Natural killer cell treated with Interleukin-12 subunit alpha and Interleukin-12 subunit beta and Interleukin-15 and Interleukin-18, amount 100 ng/mL, for 72 hours (primary cell): ENCODE data around the gene CHAT. TPM values are rescaled to one million over a fixed set of nuclear protein-coding genes. Genes with fewer than 3 reads are reported as not detected.

Experiments used
- ATAC-seq, 2 donors: fragments of 150-1000 bp; cut with Tn5 transposase in 1 of 2; sonication (Bioruptor Pico), chemical (Tn5 transposase) in 1 of 2; 2 replicates each; pipeline ENCODE4 v1.10.0; 2021
- DNase-seq: peaks from one replicate; pipeline ENCODE4 v3.0.0; 2022; ENCODE audit warnings: low spot score
- H3K27ac Mint-ChIP-seq, 2 donors: 1 replicate in 1 of 2; 2 replicates in 1 of 2; pipeline ENCODE4 v1.8.0; 2022; ENCODE audit warnings: mixed read lengths in 2 of 2, mild to moderate bottlenecking in 1 of 2, moderate library complexity in 1 of 2
- H3K27me3 Mint-ChIP-seq, 2 donors: 1 replicate in 1 of 2; 2 replicates in 1 of 2; pipeline ENCODE4 v1.8.0; 2022; ENCODE audit warnings: mixed read lengths in 2 of 2
- H3K36me3 Mint-ChIP-seq: one replicate; pipeline ENCODE4 v1.8.0; 2022; ENCODE audit warnings: mixed read lengths
- H3K4me1 Mint-ChIP-seq, 2 donors: 1 replicate in 1 of 2; 2 replicates in 1 of 2; pipeline ENCODE4 v1.8.0; 2022; ENCODE audit warnings: low read depth in 2 of 2, mixed read lengths in 2 of 2, mild to moderate bottlenecking in 1 of 2
- H3K4me3 Mint-ChIP-seq: one replicate; pipeline ENCODE4 v1.8.0; 2022; ENCODE audit warnings: mixed read lengths
- H3K9me3 Mint-ChIP-seq: 2 replicates; pipeline ENCODE4 v1.8.0; 2022; ENCODE audit warnings: mixed read lengths
- total RNA-seq, 2 donors: library from RNA; stranded (reverse); gene quantifications; one replicate each; pipeline ENCODE4 v1.2.3, GENCODE V29; 2022

Gene CHAT
- total RNA-seq, 2 donors from 2014 or later: not detected

- peaks cover 0 to 4% of the 10 kb centered on the region in 2 donors for H3K4me1 Mint-ChIP-seq
- no peak overlapping the region for H3K4me3 Mint-ChIP-seq
- no peaks in the 10 kb centered on the region for H3K36me3 Mint-ChIP-seq
- H3K9me3 Mint-ChIP-seq: no peaks in the 10 kb centered on the region
- ATAC-seq (peak; percentile 63 to 68), DNase-seq (peak; percentile 70)
- H3K27me3 Mint-ChIP-seq: peaks cover 25 to 33% of the 10 kb centered on the region in 2 donors
- no peak overlapping the region for H3K27ac Mint-ChIP-seq
Measured at GRCh38 chr10:49592726-49593563, 20.9 kb upstream of the CHAT start.

GRCh38 chr10:49593564-49593875, 20.3 kb upstream of the CHAT start:
- Mint-ChIP-seq H3K27ac (no peak overlapping the region), H3K4me3 (no peak overlapping the region), H3K27me3 (peaks cover 25 to 31% of the 10 kb centered on the region in 2 donors), H3K4me1 (peaks cover 0 to 4% of the 10 kb centered on the region in 2 donors), H3K36me3 (no peaks in the 10 kb centered on the region), H3K9me3 (no peaks in the 10 kb centered on the region)
- DNase-seq (no peak), ATAC-seq (no peak)

DNA sequence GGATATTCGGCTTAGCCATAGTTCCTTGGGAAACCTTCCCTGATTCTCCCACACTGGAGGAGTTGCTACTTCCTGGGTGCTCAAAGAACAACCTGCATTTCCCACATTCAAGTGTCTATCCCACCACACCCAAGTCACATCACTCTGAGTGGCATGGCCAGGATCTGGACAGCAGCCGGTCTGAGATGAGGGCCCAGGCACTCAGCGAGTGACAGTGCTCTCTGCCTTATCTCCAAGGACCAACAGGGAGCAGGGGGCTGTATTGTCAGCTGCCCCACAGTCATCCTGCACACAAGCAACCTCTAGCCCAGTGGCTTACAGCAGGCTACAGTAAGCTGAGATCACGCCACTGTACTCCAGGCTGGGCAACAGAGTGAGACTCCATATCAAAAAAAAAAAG, 19.8 kb upstream of the CHAT start:
- Mint-ChIP-seq H3K27me3 (peaks cover 25 to 31% of the 10 kb centered on the region in 2 donors), H3K36me3 (no peaks in the 10 kb centered on the region), H3K27ac (no peak overlapping the region), H3K9me3 (no peaks in the 10 kb centered on the region), H3K4me1 (peaks cover 0 to 4% of the 10 kb centered on the region in 2 donors), H3K4me3 (no peak overlapping the region)
- no peak for DNase-seq
- ATAC-seq: no peak

DNA sequence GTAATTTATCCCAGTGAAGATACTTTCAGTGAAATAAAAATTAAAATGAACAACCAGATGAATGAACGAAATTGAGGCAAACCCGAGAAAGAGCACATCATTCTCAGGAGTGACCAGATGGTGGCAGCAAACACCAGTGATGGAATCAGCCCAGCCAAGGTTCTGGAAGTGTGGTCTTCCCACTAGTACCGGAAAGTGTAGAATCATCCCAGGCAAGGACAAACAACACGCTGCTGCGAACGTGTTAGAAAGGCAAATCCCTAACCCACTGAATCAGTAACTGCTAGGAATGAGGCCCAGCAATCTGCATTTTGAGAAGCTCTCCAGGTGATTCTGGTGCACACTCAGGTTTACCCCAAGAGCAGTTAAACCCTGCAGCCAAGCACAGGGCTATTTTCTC, 19.2 kb upstream of the CHAT start:
- Mint-ChIP-seq H3K27ac (no peak overlapping the region), H3K36me3 (no peaks in the 10 kb centered on the region)

DNA sequence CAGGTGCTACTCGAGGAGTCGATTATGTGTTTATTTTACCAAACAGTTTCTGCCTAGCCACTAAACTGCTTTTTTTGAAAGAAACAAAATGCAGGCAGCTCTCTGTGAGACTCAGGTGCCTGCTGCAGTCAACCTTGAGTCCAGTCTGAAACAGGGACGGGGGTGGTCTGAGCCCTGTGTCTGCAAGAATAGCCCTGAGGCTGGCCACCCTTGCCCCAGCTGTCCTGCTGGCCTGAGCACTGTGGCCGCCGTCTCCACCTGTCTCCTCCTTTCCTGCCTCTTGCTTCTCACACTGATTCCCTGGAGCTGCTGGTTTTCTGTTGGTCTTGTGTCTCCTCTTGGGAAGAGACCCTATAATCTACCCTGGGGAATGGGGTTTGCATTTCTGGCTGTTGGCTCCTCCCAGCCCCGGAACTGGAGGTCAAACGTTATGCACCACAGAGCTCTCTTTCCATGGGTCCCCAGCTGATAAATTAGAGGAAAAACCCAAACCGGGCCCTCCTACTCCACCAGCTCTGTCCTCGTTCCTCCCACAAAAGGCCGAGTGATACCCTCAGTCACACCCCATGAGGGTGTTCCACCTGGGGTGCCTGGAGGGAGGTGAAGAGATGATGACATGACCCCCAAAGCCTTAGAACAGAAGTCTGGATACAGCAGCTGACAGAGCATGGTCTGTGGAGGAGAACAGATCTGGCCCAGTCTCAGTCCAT, 18.7 kb upstream of the CHAT start:
- Mint-ChIP-seq H3K27ac (no peak overlapping the region), H3K27me3 (peaks cover 19 to 24% of the 10 kb centered on the region in 2 donors), H3K4me1 (peaks cover 0 to 4% of the 10 kb centered on the region in 2 donors), H3K4me3 (no peak overlapping the region), H3K9me3 (no peaks in the 10 kb centered on the region), H3K36me3 (no peaks in the 10 kb centered on the region)
- DNase-seq: peak; percentile 44
- no peak for ATAC-seq

More for the DNA sequence above, 19.2 kb upstream of the CHAT start:
- Mint-ChIP-seq H3K27me3 (peaks cover 25 to 27% of the 10 kb centered on the region in 2 donors), H3K4me3 (no peak overlapping the region), H3K9me3 (no peaks in the 10 kb centered on the region), H3K4me1 (peaks cover 0 to 4% of the 10 kb centered on the region in 2 donors)
- no peak for DNase-seq
- ATAC-seq: no peak

GRCh38 chr10:49595713-49596492, 17.9 kb upstream of the CHAT start:
- Mint-ChIP-seq H3K27me3 (peaks cover 12 to 26% of the 10 kb centered on the region in 2 donors), H3K9me3 (no peaks in the 10 kb centered on the region)
- DNase-seq: no peak

GRCh38 chr10:49596493-49596809, 17.4 kb upstream of the CHAT start:
- Mint-ChIP-seq H3K36me3 (no peaks in the 10 kb centered on the region), H3K4me3 (no peak overlapping the region), H3K27ac (no peak overlapping the region), H3K9me3 (no peaks in the 10 kb centered on the region), H3K4me1 (peaks cover 0 to 4% of the 10 kb centered on the region in 2 donors), H3K27me3 (peaks cover 7 to 25% of the 10 kb centered on the region in 2 donors)
- DNase-seq: peak; percentile 31
- ATAC-seq: no peak

More at GRCh38 chr10:49595713-49596492, 17.9 kb upstream of the CHAT start:
- H3K4me3 Mint-ChIP-seq: no peak overlapping the region
- no peaks in the 10 kb centered on the region for H3K36me3 Mint-ChIP-seq
- H3K4me1 Mint-ChIP-seq: peaks cover 0 to 4% of the 10 kb centered on the region in 2 donors
- ATAC-seq: no peak
- no peak overlapping the region for H3K27ac Mint-ChIP-seq

DNA sequence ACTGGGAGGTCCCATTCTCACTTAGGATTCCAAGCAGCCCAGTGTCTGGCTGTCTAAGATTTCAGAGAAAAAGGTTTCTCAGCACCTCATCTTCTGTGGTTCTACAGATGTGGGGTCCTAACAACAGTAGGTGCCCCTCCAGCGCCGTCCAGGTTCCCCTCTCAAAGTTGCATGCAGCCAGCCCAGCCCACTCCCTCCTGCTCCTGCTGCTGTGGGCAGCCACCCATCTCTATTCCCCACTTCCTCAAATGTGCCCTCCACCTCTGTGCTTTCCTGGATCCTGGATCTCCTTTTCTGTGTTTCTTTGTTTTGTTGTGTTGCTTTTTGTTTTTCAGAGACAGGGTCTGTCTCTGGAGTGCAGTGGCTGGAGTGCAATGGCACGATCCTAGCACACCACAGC, 17.0 kb upstream of the CHAT start:
- ATAC-seq: no peak
- H3K9me3 Mint-ChIP-seq: no peaks in the 10 kb centered on the region
- peaks cover 0 to 4% of the 10 kb centered on the region in 2 donors for H3K4me1 Mint-ChIP-seq
- no peaks in the 10 kb centered on the region for H3K36me3 Mint-ChIP-seq
- H3K27ac Mint-ChIP-seq: no peak overlapping the region
- DNase-seq: peak; percentile 34
- H3K27me3 Mint-ChIP-seq: peaks cover 6 to 22% of the 10 kb centered on the region in 2 donors
- H3K4me3 Mint-ChIP-seq: no peak overlapping the region

DNA sequence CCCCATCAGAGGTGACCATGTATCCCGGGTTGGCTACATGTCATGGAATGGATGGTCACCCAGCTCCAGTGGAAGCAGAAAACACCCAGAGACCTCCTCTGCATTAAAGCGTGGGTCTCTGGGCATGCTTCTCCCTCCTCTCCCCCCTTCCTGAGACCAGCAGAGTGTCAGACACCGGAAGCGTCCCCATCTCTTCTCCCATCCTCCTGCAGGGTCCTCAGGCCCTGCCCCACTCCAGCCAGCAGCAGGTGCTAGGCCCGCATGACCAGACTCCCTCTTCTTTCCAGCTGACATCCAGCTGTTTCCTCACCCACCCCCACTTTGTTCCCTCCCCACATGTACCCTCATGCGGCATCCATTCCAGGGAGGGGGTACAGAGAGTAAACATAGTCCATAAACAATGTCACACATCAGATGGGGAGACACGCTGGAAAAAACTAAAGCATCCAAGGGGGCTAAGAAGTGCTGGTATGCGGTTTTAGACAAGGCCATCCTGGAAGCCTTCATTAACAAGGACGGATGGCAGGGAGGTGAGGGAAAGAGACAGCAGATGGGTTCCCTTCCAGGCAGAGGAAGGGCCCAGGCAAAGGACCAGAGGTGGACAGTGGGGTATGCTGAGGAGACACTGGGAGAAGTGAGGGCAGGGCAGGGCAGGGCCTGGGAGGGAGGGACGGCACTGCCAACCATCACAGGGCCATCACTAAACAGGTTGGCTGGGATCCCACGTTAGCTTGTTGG, 16.2 kb upstream of the CHAT start:
- peaks cover 7 to 21% of the 10 kb centered on the region in 2 donors for H3K27me3 Mint-ChIP-seq
- peaks cover 0 to 4% of the 10 kb centered on the region in 2 donors for H3K4me1 Mint-ChIP-seq

GRCh38 chr10:49598164-49598856, 15.5 kb upstream of the CHAT start:
- no peaks in the 10 kb centered on the region for H3K4me1 Mint-ChIP-seq
- no peaks in the 10 kb centered on the region for H3K9me3 Mint-ChIP-seq
- H3K27ac Mint-ChIP-seq: no peak overlapping the region
- no peak overlapping the region for H3K4me3 Mint-ChIP-seq
- DNase-seq: peak; percentile 45
- H3K27me3 Mint-ChIP-seq: peaks cover 15 to 22% of the 10 kb centered on the region in 2 donors
- H3K36me3 Mint-ChIP-seq: no peaks in the 10 kb centered on the region
- peak in 1 of 2 donors; percentile 29 for ATAC-seq

More for the DNA sequence above, 16.2 kb upstream of the CHAT start:
- ATAC-seq (no peak), DNase-seq (peak; percentile 35)
- no peaks in the 10 kb centered on the region for H3K36me3 Mint-ChIP-seq
- no peak overlapping the region for H3K4me3 Mint-ChIP-seq
- H3K9me3 Mint-ChIP-seq: no peaks in the 10 kb centered on the region
- no peak overlapping the region for H3K27ac Mint-ChIP-seq

DNA sequence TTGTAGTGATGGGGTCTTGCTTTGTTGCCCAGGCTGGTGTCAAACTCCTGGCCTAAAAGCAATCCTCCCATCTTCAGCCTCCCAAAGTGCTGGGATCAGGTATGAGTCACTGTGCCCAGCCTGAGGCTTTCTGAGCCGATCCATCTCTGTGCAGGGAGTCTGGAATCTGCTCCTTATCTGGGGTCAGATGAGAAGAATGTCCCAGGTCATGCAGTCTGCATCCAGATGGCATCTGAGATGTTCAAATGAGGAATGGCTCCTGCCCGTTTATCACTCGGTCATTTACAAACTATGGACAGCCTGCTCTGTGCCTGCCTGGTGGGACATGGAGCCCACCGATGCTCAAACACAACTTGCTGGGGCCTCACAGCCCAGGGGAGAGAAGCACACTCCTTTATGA, 14.9 kb upstream of the CHAT start:
- peaks cover 21 to 23% of the 10 kb centered on the region in 2 donors for H3K27me3 Mint-ChIP-seq
- ATAC-seq: no peak
- peak; percentile 35 for DNase-seq

GRCh38 chr10:49599546-49599945, 14.3 kb upstream of the CHAT start:
- Mint-ChIP-seq H3K4me3 (no peak overlapping the region), H3K36me3 (no peaks in the 10 kb centered on the region), H3K27me3 (peaks cover 23 to 25% of the 10 kb centered on the region in 2 donors), H3K27ac (no peak overlapping the region), H3K9me3 (no peaks in the 10 kb centered on the region), H3K4me1 (no peaks in the 10 kb centered on the region)
- no peak for ATAC-seq
- DNase-seq: no peak

More for the DNA sequence above, 14.9 kb upstream of the CHAT start:
- H3K9me3 Mint-ChIP-seq: no peaks in the 10 kb centered on the region
- H3K27ac Mint-ChIP-seq: no peak overlapping the region
- no peak overlapping the region for H3K4me3 Mint-ChIP-seq
- no peaks in the 10 kb centered on the region for H3K36me3 Mint-ChIP-seq
- no peaks in the 10 kb centered on the region for H3K4me1 Mint-ChIP-seq

GRCh38 chr10:49600046-49600445, 13.8 kb upstream of the CHAT start:
- no peak overlapping the region for H3K27ac Mint-ChIP-seq
- ATAC-seq (no peak), DNase-seq (peak; percentile 44)
- H3K4me3 Mint-ChIP-seq: no peak overlapping the region
- no peaks in the 10 kb centered on the region for H3K9me3 Mint-ChIP-seq
- H3K4me1 Mint-ChIP-seq: no peaks in the 10 kb centered on the region
- H3K36me3 Mint-ChIP-seq: no peaks in the 10 kb centered on the region
- peaks cover 28 to 29% of the 10 kb centered on the region in 2 donors for H3K27me3 Mint-ChIP-seq
